IPS-11a (cell line): ENCODE results near the gene KRT6C.
"Not testable (repeated sequence)": the region's sequence is repeated elsewhere in the genome, so short reads cannot be mapped to it uniquely, and the experiment has no call there.

Source experiments
- H3K4me3 ChIP-seq: one replicate; pipeline ENCODE4 v1.5.1; 2013; ENCODE audit warnings: low read depth, low read length, control low read depth

KRT6C gene

GRCh38 chr12:52461693-52462092, 11.9 kb downstream of the KRT6C start:
- no peak overlapping the region for H3K4me3 ChIP-seq

- H3K4me3 ChIP-seq, result no peak overlapping the region
Measured at GRCh38 chr12:52458861-52459260, 14.7 kb downstream of the KRT6C start.

GRCh38 chr12:52455821-52456220, 17.8 kb downstream of the KRT6C start:
- no peak overlapping the region for H3K4me3 ChIP-seq

- no peak overlapping the region for H3K4me3 ChIP-seq
Measured at GRCh38 chr12:52454411-52455201, 19.0 kb downstream of the KRT6C start.

GRCh38 chr12:52452101-52452500, 21.5 kb downstream of the KRT6C start, which contains the start of gene KRT6B:
Gene KRT6B, minus strand, starts transcription at chr12:52452146. Its CDS starts 68 bp downstream, at chr12:52452078.
- no peak within 1 kb of the TSS for H3K4me3 ChIP-seq

GRCh38 chr12:52448228-52448627, 25.4 kb downstream of the KRT6C start:
- no peak overlapping the region for H3K4me3 ChIP-seq

GRCh38 chr12:52447196-52447595, 26.4 kb downstream of the KRT6C start:
- H3K4me3 ChIP-seq, result not testable (repeated sequence)

GRCh38 chr12:52446367-52447045, 27.1 kb downstream of the KRT6C start:
- H3K4me3 ChIP-seq, result no peak overlapping the region

- no peak overlapping the region for H3K4me3 ChIP-seq
Measured at GRCh38 chr12:52445876-52446275, 27.7 kb downstream of the KRT6C start.

- H3K4me3 ChIP-seq, result no peak overlapping the region
Measured at GRCh38 chr12:52444647-52445595, 28.7 kb downstream of the KRT6C start.

GRCh38 chr12:52443966-52444365, 29.6 kb downstream of the KRT6C start:
- H3K4me3 ChIP-seq, result no peak overlapping the region

GRCh38 chr12:52442600-52443061, 31.0 kb downstream of the KRT6C start:
- H3K4me3 ChIP-seq, result no peak overlapping the region

- H3K4me3 ChIP-seq, result no peak overlapping the region
Measured at GRCh38 chr12:52441320-52441911, 32.2 kb downstream of the KRT6C start.

- H3K4me3 ChIP-seq, result no peak overlapping the region
Measured at GRCh38 chr12:52440821-52441319, 32.7 kb downstream of the KRT6C start.

GRCh38 chr12:52439845-52440244, 33.8 kb downstream of the KRT6C start:
- no peak overlapping the region for H3K4me3 ChIP-seq

GRCh38 chr12:52439420-52439819, 34.2 kb downstream of the KRT6C start:
- H3K4me3 ChIP-seq, result no peak overlapping the region

GRCh38 chr12:52438305-52439301, 35.0 kb downstream of the KRT6C start:
- H3K4me3 ChIP-seq, result no peak overlapping the region

GRCh38 chr12:52437508-52437907, 36.1 kb downstream of the KRT6C start:
- H3K4me3 ChIP-seq, result no peak overlapping the region

GRCh38 chr12:52436828-52437474, 36.7 kb downstream of the KRT6C start:
- H3K4me3 ChIP-seq, result no peak overlapping the region
